H1 (cell line): ENCODE results near the gene ESRRB. TPM values are rescaled to one million over a fixed set of nuclear protein-coding genes. Genes with fewer than 3 reads are reported as not detected.

Experiments
- CTCF ChIA-PET: fragments of 300-600 bp; sonication (Branson Sonifier 250); formaldehyde crosslinking; loops from one replicate; lab custom pipeline; 2021; ENCODE audit not compliant: partially characterized antibody; lab: Charles Lee
- POLR2A ChIA-PET: fragments of 300-600 bp; sonication (Branson Sonifier 250); formaldehyde crosslinking; loops from one replicate; lab custom pipeline; 2021; ENCODE audit warnings: inconsistent platforms; ENCODE audit not compliant: partially characterized antibody; lab: Charles Lee
- DNase-seq, 2 experiments: peaks; one replicate each; pipeline versions ENCODE4 v3.0.0 to v3.0.0-alpha.2; 2010 to 2022; ENCODE audit warnings: low spot score in 2 of 2, low read depth in 1 of 2, mixed read lengths in 1 of 2
- FAIRE-seq: peaks from 2 replicates; lab custom pipeline; 2011; peaks lifted over from hg19 to GRCh38; lab: Jason Lieb, UNC
- H2AFZ ChIP-seq: 2 replicates; pipeline ENCODE4 v1.8.1; 2012; ENCODE audit warnings: low read length, inconsistent platforms
- H2AK5ac ChIP-seq: 2 replicates; pipeline ENCODE4 v1.6.1; 2013; ENCODE audit warnings: low read depth, low read length
- H2BK120ac ChIP-seq: replicated peaks from 2 replicates; pipeline ENCODE3; 2013; ENCODE audit warnings: low read depth, low read length, inconsistent platforms
- H2BK12ac ChIP-seq: 2 replicates; pipeline ENCODE4 v1.6.1; 2013; ENCODE audit warnings: low read depth, low read length
- H2BK15ac ChIP-seq: 2 replicates; pipeline ENCODE4 v1.6.1; 2013; ENCODE audit warnings: low read length
- H2BK20ac ChIP-seq: 2 replicates; pipeline ENCODE4 v1.6.1; 2013; ENCODE audit warnings: low read length
- H2BK5ac ChIP-seq: 2 replicates; pipeline ENCODE4 v1.6.1; 2013; ENCODE audit warnings: low read depth, low read length
- H3K14ac ChIP-seq: 2 replicates; pipeline ENCODE4 v1.6.1; 2013; ENCODE audit warnings: inconsistent platforms; ENCODE audit not compliant: insufficient read length
- H3K18ac ChIP-seq: 2 replicates; pipeline ENCODE4 v1.6.1; 2013; ENCODE audit warnings: low read length; ENCODE audit errors: extremely low read depth
- H3K23ac ChIP-seq: 2 replicates; pipeline ENCODE4 v1.6.1; 2013; ENCODE audit warnings: inconsistent platforms; ENCODE audit not compliant: insufficient read length
- H3K23me2 ChIP-seq: 2 replicates; pipeline ENCODE4 v1.6.1; 2013; ENCODE audit warnings: low read depth, low read length
- H3K27ac ChIP-seq: 2 replicates; pipeline ENCODE4 v1.6.1; 2011; ENCODE audit warnings: low read depth, low read length, inconsistent platforms
- H3K27me3 ChIP-seq, 4 experiments: replicated peaks in 1 of 4; 1 replicate in 1 of 4; 2 replicates in 3 of 4; pipeline versions ENCODE4 v1.6.1 to v1.8.1; 2011 to 2013; ENCODE audit warnings: low read length in 3 of 4, mild to moderate bottlenecking in 3 of 4, inconsistent platforms in 2 of 4, mixed read lengths in 2 of 4, moderate library complexity in 1 of 4; ENCODE audit not compliant: control insufficient read depth in 3 of 4, insufficient read depth in 3 of 4; ENCODE audit errors: extremely low read depth in 1 of 4
- H3K36me3 ChIP-seq, 4 experiments: 2 replicates each; pipeline versions ENCODE4 v1.6.1 to v1.8.1; 2011 to 2013; ENCODE audit warnings: mild to moderate bottlenecking in 4 of 4, low read length in 3 of 4, moderate library complexity in 2 of 4, control low read depth in 1 of 4, inconsistent platforms in 1 of 4; ENCODE audit not compliant: insufficient read depth in 4 of 4, control insufficient read depth in 2 of 4
- H3K4ac ChIP-seq: replicated peaks from 2 replicates; pipeline ENCODE3; 2013; ENCODE audit warnings: low read length, low read depth, mixed read lengths, inconsistent platforms; ENCODE audit not compliant: insufficient read length
- H3K4me1 ChIP-seq, 4 experiments: replicated peaks in 1 of 4; 1 replicate in 1 of 4; 2 replicates in 3 of 4; pipeline versions ENCODE4 v1.6.1 to v1.8.1; 2011 to 2013; ENCODE audit warnings: low read length in 3 of 4, inconsistent platforms in 2 of 4, mixed read lengths in 1 of 4; ENCODE audit not compliant: insufficient read depth in 4 of 4, control insufficient read depth in 3 of 4
- H3K4me2 ChIP-seq, 2 experiments: 2 replicates each; pipeline versions ENCODE4 v1.6.1 to v1.8.1; 2011 to 2013; ENCODE audit warnings: low read depth in 2 of 2, low read length in 2 of 2, control low read depth in 1 of 2, inconsistent platforms in 1 of 2, mild to moderate bottlenecking in 1 of 2; ENCODE audit not compliant: insufficient read depth in 1 of 2
- H3K4me3 ChIP-seq, 4 experiments: fragments of 200-600, 300-600 bp in 1 of 4; sonication (generic), shearing (Covaris generic), sonication (Bioruptor Twin) in 1 of 4; 2 replicates each; pipeline versions ENCODE4 v1.5.1 to v1.8.1; 2011 to 2016; ENCODE audit warnings: low read length in 4 of 4, low read depth in 3 of 4, control low read depth in 2 of 4, inconsistent platforms in 2 of 4, mild to moderate bottlenecking in 2 of 4, mixed read lengths in 1 of 4, moderate library complexity in 1 of 4; ENCODE audit not compliant: insufficient read depth in 2 of 4; ENCODE audit errors: extremely low read depth in 1 of 4
- H3K56ac ChIP-seq: replicated peaks from 2 replicates; pipeline ENCODE3; 2013; ENCODE audit warnings: low read depth, mild to moderate bottlenecking, mixed read lengths, low read length, inconsistent platforms; ENCODE audit not compliant: insufficient read length
- H3K79me1 ChIP-seq: 2 replicates; pipeline ENCODE4 v1.6.1; 2013; ENCODE audit warnings: low read depth, low read length, control low read depth
- H3K79me2 ChIP-seq, 2 experiments: 2 replicates each; pipeline versions ENCODE4 v1.6.1 to v1.8.1; 2012 to 2013; ENCODE audit warnings: low read length in 2 of 2, mild to moderate bottlenecking in 2 of 2, inconsistent platforms in 1 of 2; ENCODE audit not compliant: insufficient read depth in 2 of 2, control insufficient read depth in 1 of 2
- H3K9ac ChIP-seq, 4 experiments: replicated peaks in 1 of 4; 1 replicate in 1 of 4; 2 replicates in 3 of 4; pipeline versions ENCODE4 v1.6.1 to v1.8.1; 2011 to 2013; ENCODE audit warnings: low read depth in 3 of 4, low read length in 3 of 4, control low read depth in 2 of 4, mild to moderate bottlenecking in 2 of 4, moderate library complexity in 2 of 4, inconsistent platforms in 1 of 4; ENCODE audit errors: extremely low read depth in 1 of 4
- H3K9me3 ChIP-seq, 2 experiments: 2 replicates each; pipeline versions ENCODE4 v1.6.1 to v1.8.1; 2012 to 2013; ENCODE audit warnings: mild to moderate bottlenecking in 2 of 2, moderate library complexity in 2 of 2, control low read depth in 1 of 2, inconsistent platforms in 1 of 2, low read depth in 1 of 2, low read length in 1 of 2, mixed read lengths in 1 of 2; ENCODE audit not compliant: insufficient read depth in 2 of 2
- H4K20me1 ChIP-seq, 2 experiments: replicated peaks in 1 of 2; 2 replicates each; pipeline versions ENCODE3 to v1.8.1; 2011 to 2013; ENCODE audit warnings: inconsistent platforms in 2 of 2, low read length in 2 of 2, mild to moderate bottlenecking in 1 of 2; ENCODE audit not compliant: insufficient read depth in 2 of 2, control insufficient read depth in 1 of 2
- H4K5ac ChIP-seq: 2 replicates; pipeline ENCODE4 v1.6.1; 2013; ENCODE audit warnings: low read length, low read depth, mixed read lengths, inconsistent platforms; ENCODE audit not compliant: insufficient read length
- H4K8ac ChIP-seq: 2 replicates; pipeline ENCODE4 v1.8.0; 2013; ENCODE audit warnings: mild to moderate bottlenecking, moderate library complexity, low read length, inconsistent platforms; ENCODE audit not compliant: insufficient read depth; ENCODE audit errors: extremely low read depth
- H4K91ac ChIP-seq: replicated peaks from 2 replicates; pipeline ENCODE3; 2013; ENCODE audit warnings: low read length, mixed read lengths, inconsistent platforms; ENCODE audit not compliant: insufficient read length
- CTBP2 ChIP-seq: IDR thresholded peaks from 2 replicates; pipeline ENCODE4 v1.7.0; 2011; ENCODE audit warnings: borderline replicate concordance, mild to moderate bottlenecking, moderate library complexity, mixed read lengths, low read length; ENCODE audit not compliant: insufficient read depth, insufficient read length
- EP300 ChIP-seq, 2 experiments: IDR thresholded peaks; 1 replicate in 1 of 2; 2 replicates in 1 of 2; pipeline ENCODE4 v1.6.1; 2011 to 2012; ENCODE audit warnings: low read depth in 2 of 2, low read length in 2 of 2, mild to moderate bottlenecking in 2 of 2, borderline replicate concordance in 1 of 2, inconsistent platforms in 1 of 2, moderate library complexity in 1 of 2
- GTF2F1 ChIP-seq: IDR thresholded peaks from 2 replicates; pipeline ENCODE4 v1.6.1; 2012; ENCODE audit warnings: low read depth, low read length, improper control_type of control experiment, borderline replicate concordance
- HDAC2 ChIP-seq, 2 experiments: fragments of 300-600 bp in 1 of 2; sonication (generic) in 1 of 2; IDR thresholded peaks; 2 replicates each; pipeline ENCODE4 v1.6.1; 2011 to 2012; ENCODE audit warnings: low read depth in 2 of 2, low read length in 2 of 2, mild to moderate bottlenecking in 2 of 2, moderate library complexity in 2 of 2, borderline replicate concordance in 1 of 2, inconsistent platforms in 1 of 2
- HDAC6 ChIP-seq: IDR thresholded peaks from one replicate; pipeline ENCODE4 v1.7.1; 2012; ENCODE audit warnings: low read depth, mild to moderate bottlenecking, inconsistent platforms, low read length, moderate library complexity
- KDM4A ChIP-seq: IDR thresholded peaks from one replicate; pipeline ENCODE4 v1.7.1; 2012; ENCODE audit warnings: low read depth, mild to moderate bottlenecking, moderate library complexity, low read length, inconsistent platforms; ENCODE audit not compliant: severe bottlenecking
- POLR2A ChIP-seq, 2 experiments: IDR thresholded peaks; 1 replicate in 1 of 2; 2 replicates in 1 of 2; pipeline ENCODE4 v1.6.1; 2011; ENCODE audit warnings: low read depth in 2 of 2, low read length in 2 of 2, mild to moderate bottlenecking in 2 of 2; ENCODE audit errors: control extremely low read depth in 1 of 2
- TBP ChIP-seq: IDR thresholded peaks from 2 replicates; pipeline ENCODE4 v1.6.1; 2011; ENCODE audit warnings: low read depth, low read length, improper control_type of control experiment
- WGBS, 2 experiments: shearing (Covaris generic) in 1 of 2; methylation state at CpG; one replicate each; pipeline versions ENCODE4 v1.1.6 to v1.1.7; 2013 to 2015; ENCODE audit warnings: low lambda C conversion rate in 2 of 2, mixed read lengths in 2 of 2, inconsistent platforms in 1 of 2, low coverage in 1 of 2, missing lambda C conversion rate in 1 of 2; ENCODE audit not compliant: insufficient replicate concordance in 2 of 2, insufficient coverage in 1 of 2, insufficient read length in 1 of 2; ENCODE audit errors: extremely low coverage in 1 of 2, missing lambda C conversion rate in 1 of 2; 5-methylcytosine and 5-hydroxymethylcytosine counted together
- polyA plus RNA-seq, 7 experiments: library from polyadenylated mRNA; depleted of rRNA in 3 of 7; stranded (reverse) in 5 of 7; unstranded in 2 of 7; fragments of >200 nt in 5 of 7; fragments of 200-250 nt in 2 of 7; gene quantifications; 1 replicate in 5 of 7; 2 replicates in 1 of 7; 4 replicates in 1 of 7; pipeline versions ENCODE4 v1.2.1 to v1.2.3, GENCODE V29; 2011 to 2013; ENCODE audit warnings: missing spikeins in 2 of 7, mixed read lengths in 2 of 7
- total RNA-seq: library from RNA; stranded (reverse); fragmentation: NEBNext Ultra II Directional; extraction: Animal tissue kit (Norgen Biotek cat#: 25700); gene quantifications from 2 replicates; pipeline ENCODE4 v1.2.1, GENCODE V29; 2021

Gene ESRRB
- total and polyA plus RNA-seq, 2 of the 8 experiments (the other 6 are each of a cell fraction or from before 2014, with no cell fraction given) = 0.29 to 0.45 TPM

GRCh38 chr14:76350671-76351070 lies 25.3 kb upstream of the ESRRB start:
- no peak overlapping the region for H2BK20ac ChIP-seq
- CTCF ChIA-PET = interaction anchor here (0.7 to 4.0 kb wide), 9 partner anchors 8 to 301 kb away, joined by 3 to 32 read pairs (median 9); no protein-coding TSS in a partner anchor
- no peak overlapping the region for H2AK5ac ChIP-seq
- H3K23ac ChIP-seq = no peak overlapping the region
- no peak overlapping the region for H3K27ac ChIP-seq
- H3K18ac ChIP-seq = no peak overlapping the region
- 90% methylated on average over 5 of the region's 5 CpGs; no CpG with 5 or more reads in 1 of the 2 experiments for WGBS, 2 experiments
- H3K9me3 ChIP-seq = no peaks in the 10 kb centered on the region
- H2BK12ac ChIP-seq = no peak overlapping the region
- DNase-seq = no peak
- H3K27me3 ChIP-seq = peaks cover 2 to 7% (median 5%) of the 10 kb centered on the region in 4 experiments; a peak in 5 of 7 replicates
- TF ChIP-seq CTBP2 (no peak), EP300 (IDR thresholded peaks at IDR 0.05; ENCODE audit: borderline replicate concordance in 1 of 2, low read depth in 2 of 2, low read length in 2 of 2) (no peak), POLR2A (IDR thresholded peaks at IDR 0.05; ENCODE audit: control extremely low read depth in 1 of 2, low read depth in 2 of 2, low read length in 2 of 2) (no peak), KDM4A (no peak), HDAC2 (IDR thresholded peaks at IDR 0.05; ENCODE audit: borderline replicate concordance in 1 of 2, low read depth in 2 of 2, low read length in 2 of 2) (no peak), GTF2F1 (no peak), HDAC6 (no peak), TBP (no peak)
- no peaks in the 10 kb centered on the region; the same call in 1 of the 2 replicates for H3K23me2 ChIP-seq
- no peaks in the 10 kb centered on the region for H4K20me1 ChIP-seq
- H2BK5ac ChIP-seq = 0 out of 2 replicates have a peak overlapping the region, but pooled peaks have one; percentile 6
- H2BK15ac ChIP-seq = no peak overlapping the region
- no peak overlapping the region for H2BK120ac ChIP-seq
- no peak overlapping the region for H3K9ac ChIP-seq
- H2AFZ ChIP-seq = no peak overlapping the region
- no peak for FAIRE-seq
- H4K8ac ChIP-seq = no peak overlapping the region
- H3K79me1 ChIP-seq = no peaks in the 10 kb centered on the region
- H3K4me2 ChIP-seq = no peak overlapping the region
- no peak overlapping the region for H3K56ac ChIP-seq
- POLR2A ChIA-PET = no interaction called here
- H4K91ac ChIP-seq = no peak overlapping the region
- H3K79me2 ChIP-seq = no peaks in the 10 kb centered on the region
- no peak overlapping the region for H3K14ac ChIP-seq
- no peak overlapping the region for H3K4me3 ChIP-seq
- H4K5ac ChIP-seq = no peak overlapping the region
- peaks cover 0 to 8% (median 3%) of the 10 kb centered on the region in 4 experiments; a peak in 4 of 7 replicates for H3K4me1 ChIP-seq
- no peaks in the 10 kb centered on the region for H3K36me3 ChIP-seq
- no peak overlapping the region for H3K4ac ChIP-seq
